ENCODE results near the gene MICAL2.

The MICAL2 gene

DNA sequence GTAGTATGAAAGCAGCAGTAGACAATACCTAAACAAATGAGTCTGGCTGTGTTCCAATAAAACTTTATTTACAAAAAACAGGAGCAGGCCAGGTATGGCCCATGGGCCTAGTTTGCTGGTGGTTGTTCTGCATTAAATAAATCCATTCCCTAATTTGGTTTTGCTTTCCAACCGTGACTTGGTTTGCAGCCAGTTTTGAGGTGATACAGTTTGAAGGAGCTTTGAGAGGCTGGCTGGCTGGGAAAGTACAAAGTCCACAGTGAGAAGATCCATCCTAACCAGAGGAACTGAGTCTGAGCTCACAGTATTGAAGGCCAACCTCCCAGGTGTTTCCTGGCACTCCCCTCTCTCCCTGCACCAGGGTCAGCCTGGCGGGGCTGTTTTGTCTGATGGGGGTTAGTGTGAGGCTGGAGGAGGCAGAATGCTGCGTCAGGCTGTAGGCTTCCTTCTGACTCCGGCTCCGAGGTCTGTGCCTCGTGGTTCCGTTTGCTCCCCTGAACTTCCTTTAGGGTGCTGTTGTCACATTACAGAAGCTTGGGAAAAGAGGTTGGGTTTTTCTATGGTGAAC lies 129.5 kb downstream of the MICAL2 start:
- ChIA-PET CTCF (no interaction called here), POLR2A (ENCODE audit: low non-redundant PET) (no interaction called here)
- DNase-seq (ENCODE audit: low spot score) = no peak
- H3K27ac ChIP-seq = no peak overlapping the region; the same call in 1 of the 2 replicates
- TF ChIP-seq CTCF (conservative IDR thresholded peaks at IDR 0.05; ENCODE audit: low read depth) = no peak

- DNase-seq (ENCODE audit: low spot score) = no peak
- CTCF ChIA-PET = no interaction called here
- POLR2A ChIA-PET (ENCODE audit: low non-redundant PET) = no interaction called here
- peak overlapping the region; percentile 17; the same call in 1 of the 2 replicates for H3K27ac ChIP-seq
- TF ChIP-seq CTCF (conservative IDR thresholded peaks at IDR 0.05; ENCODE audit: low read depth) = no peak
Observed at GRCh38 chr11:12240677-12241076, 130.3 kb downstream of the MICAL2 start.

DNA sequence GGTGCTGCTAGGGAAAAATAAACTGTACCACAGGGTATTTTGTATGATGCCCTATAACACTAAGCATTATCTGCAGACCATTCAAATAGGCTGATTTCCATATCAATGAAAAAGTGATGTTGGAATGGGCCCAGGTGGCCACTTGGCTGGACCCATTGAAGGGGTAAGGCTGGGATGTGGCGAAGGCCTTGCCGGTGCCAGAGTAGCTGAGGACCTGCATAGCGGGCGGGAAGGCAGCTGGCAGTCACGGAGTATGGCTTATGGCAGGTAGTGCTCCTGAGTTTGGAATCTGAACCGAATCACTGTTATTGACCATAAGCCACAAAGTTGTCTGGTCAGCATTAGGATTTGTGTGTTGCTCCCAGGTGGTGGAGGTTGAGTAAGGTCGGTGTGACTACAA lies 131.0 kb downstream of the MICAL2 start:
- TF ChIP-seq CTCF (conservative IDR thresholded peaks at IDR 0.05; ENCODE audit: low read depth) = no peak
- ChIA-PET CTCF (no interaction called here), POLR2A (ENCODE audit: low non-redundant PET) (no interaction called here)
- no peak for DNase-seq (ENCODE audit: low spot score)
- no peak overlapping the region for H3K27ac ChIP-seq

DNA sequence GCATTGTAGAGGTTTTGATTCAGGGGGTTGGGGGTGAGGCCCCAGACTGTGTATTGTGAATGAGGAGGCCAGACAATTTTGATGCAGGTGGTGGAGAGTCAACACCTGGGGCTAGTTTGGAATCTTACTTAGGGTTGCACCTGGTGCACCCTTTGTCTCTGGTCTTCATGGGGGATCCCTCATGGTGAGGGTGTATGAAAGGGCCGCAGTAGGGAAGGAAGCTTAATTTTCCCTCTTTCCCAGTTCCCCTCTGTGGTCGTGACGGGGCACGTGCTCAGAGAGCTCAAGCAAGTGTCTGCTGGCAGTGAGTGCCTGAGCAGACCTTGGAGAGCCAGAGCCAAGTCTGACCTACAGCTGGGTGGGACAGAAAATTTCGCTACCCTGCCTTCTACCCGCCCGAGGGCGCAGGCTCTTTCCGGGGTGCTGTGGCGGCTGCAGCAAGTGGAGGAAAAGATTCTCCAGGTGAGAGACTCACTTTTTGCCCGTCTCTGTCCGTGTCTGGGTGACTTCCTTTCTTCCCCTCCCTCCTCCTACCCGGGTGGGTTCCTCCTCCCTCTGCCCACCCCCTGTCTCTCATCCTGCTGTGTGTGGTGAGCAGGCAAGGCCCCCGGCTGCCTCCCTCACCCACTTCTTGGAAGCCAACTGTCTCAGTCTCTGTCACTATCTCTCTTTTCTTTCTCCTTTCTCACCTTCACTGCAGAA lies 131.7 kb downstream of the MICAL2 start:
- ChIA-PET CTCF (interaction anchor here (1.7 kb wide), 1 partner anchor 195 kb away, joined by 4 read pairs; no protein-coding TSS in a partner anchor), POLR2A (ENCODE audit: low non-redundant PET) (no interaction called here)
- no peak for DNase-seq (ENCODE audit: low spot score)
- peak overlapping the region; percentile 13; the same call in 1 of the 2 replicates for H3K27ac ChIP-seq
- no peak for TF ChIP-seq CTCF (conservative IDR thresholded peaks at IDR 0.05; ENCODE audit: low read depth)

GRCh38 chr11:12242966-12243365 lies 132.6 kb downstream of the MICAL2 start:
- POLR2A ChIA-PET (ENCODE audit: low non-redundant PET) = interaction anchor here (0.6 kb wide), 1 partner anchor 23 kb away, joined by 5 read pairs; no protein-coding TSS in a partner anchor
- no peak overlapping the region for H3K27ac ChIP-seq
- no peak for TF ChIP-seq CTCF (conservative IDR thresholded peaks at IDR 0.05; ENCODE audit: low read depth)
- DNase-seq (ENCODE audit: low spot score) = no peak
- CTCF ChIA-PET = interaction anchor here (0.6 to 1.7 kb wide), 2 partner anchors 12 to 196 kb away, joined by 3 to 4 read pairs; no protein-coding TSS in a partner anchor

- ChIA-PET CTCF (interaction anchor here (0.6 to 1.7 kb wide), 2 partner anchors 197 to 441 kb away, joined by 3 to 4 read pairs; no protein-coding TSS in a partner anchor), POLR2A (ENCODE audit: low non-redundant PET) (no interaction called here)
- DNase-seq (ENCODE audit: low spot score) = no peak
- no peak for TF ChIP-seq CTCF (conservative IDR thresholded peaks at IDR 0.05; ENCODE audit: low read depth)
- H3K27ac ChIP-seq = no peak overlapping the region
Observed at GRCh38 chr11:12243486-12243885, 133.1 kb downstream of the MICAL2 start.
